Measurements from ENCODE around the gene SMPX. TPM values are rescaled to one million over a fixed set of nuclear protein-coding genes. Genes with fewer than 3 reads are reported as not detected.
A peak's percentile ranks its signal among the peaks of the same experiment; 100 is the strongest.

The SMPX gene
- total and polyA plus RNA-seq, 4 donors, result 0.09 to 0.10 TPM; not detected in 2

- Histone ChIP-seq H3K4me3 (ENCODE audit: low read depth in 1 of 3, low read length in 3 of 3) (no peak overlapping the region), H3K36me3 (ENCODE audit: control insufficient read depth in 4 of 4, insufficient read depth in 3 of 4, low read depth in 1 of 4, low read length in 3 of 4) (no peaks in the 10 kb centered on the region), H3K4me1 (ENCODE audit: control insufficient read depth in 4 of 4, insufficient read depth in 4 of 4, low read length in 3 of 4) (no peaks in the 10 kb centered on the region), H3K27ac (ENCODE audit: low read depth in 1 of 2, low read length in 2 of 2) (no peak overlapping the region), H3K27me3 (ENCODE audit: control insufficient read depth in 4 of 4, insufficient read depth in 4 of 4, low read length in 3 of 4) (no peaks in the 10 kb centered on the region), H3K9ac (ENCODE audit: low read depth in 1 of 2, low read length in 2 of 2) (no peak overlapping the region), H3K9me3 (ENCODE audit: control insufficient read depth in 4 of 4, low read length in 3 of 4) (no peaks in the 10 kb centered on the region)
- TF ChIP-seq RAD21 (IDR thresholded peaks at IDR 0.05) (no peak), GABPA (IDR thresholded peaks at IDR 0.05 in 1 of 2, conservative IDR thresholded peaks at IDR 0.05 in 1 of 2) (no peak), CTCF (IDR thresholded peaks at IDR 0.05; ENCODE audit: low read depth, low read length, missing input control) (no peak), HNF4G (IDR thresholded peaks at IDR 0.05) (no peak), RXRA (IDR thresholded peaks at IDR 0.05) (no peak), YY1 (IDR thresholded peaks at IDR 0.05) (no peak), ATF3 (IDR thresholded peaks at IDR 0.05) (no peak), HNF4A (conservative IDR thresholded peaks at IDR 0.05) (no peak), NR2F2 (IDR thresholded peaks at IDR 0.05) (no peak), MAX (IDR thresholded peaks at IDR 0.05) (no peak), FOXA1 (IDR thresholded peaks at IDR 0.05) (no peak)
- DNase-seq (ENCODE audit: low spot score), result no peak
- 94% methylated on average over 3 of the region's 3 CpGs for WGBS
These were observed 66.4 kb downstream of the SMPX start for GRCh38 chrX:21691512-21692018.

- no peak overlapping the region for H3K9ac ChIP-seq (ENCODE audit: low read depth in 1 of 2, low read length in 2 of 2)
- H3K9me3 ChIP-seq (ENCODE audit: control insufficient read depth in 4 of 4, low read length in 3 of 4), result no peaks in the 10 kb centered on the region
- peaks cover 0 to 1% (median 0%) of the 10 kb centered on the region in 4 donors for H3K4me1 ChIP-seq (ENCODE audit: control insufficient read depth in 4 of 4, insufficient read depth in 4 of 4, low read length in 3 of 4)
- H3K36me3 ChIP-seq (ENCODE audit: control insufficient read depth in 4 of 4, insufficient read depth in 3 of 4, low read depth in 1 of 4, low read length in 3 of 4), result no peaks in the 10 kb centered on the region
- WGBS, result 26% methylated on average over 1 of the region's 1 CpG
- no peaks in the 10 kb centered on the region for H3K27me3 ChIP-seq (ENCODE audit: control insufficient read depth in 4 of 4, insufficient read depth in 4 of 4, low read length in 3 of 4)
- no peak for TF ChIP-seq YY1 (IDR thresholded peaks at IDR 0.05)
- TF ChIP-seq RXRA (IDR thresholded peaks at IDR 0.05), result no peak
- TF ChIP-seq HNF4A (conservative IDR thresholded peaks at IDR 0.05), result peak; percentile 15 to 26
- TF ChIP-seq JUND (IDR thresholded peaks at IDR 0.05), result peak in 1 of 2 donors; percentile 17
- no peak for TF ChIP-seq MAX (IDR thresholded peaks at IDR 0.05)
- no peak for DNase-seq (ENCODE audit: low spot score)
- no peak overlapping the region for H3K27ac ChIP-seq (ENCODE audit: low read depth in 1 of 2, low read length in 2 of 2)
- no peak overlapping the region for H3K4me3 ChIP-seq (ENCODE audit: low read depth in 1 of 3, low read length in 3 of 3)
These were observed 74.0 kb downstream of the SMPX start for GRCh38 chrX:21683941-21684340.

- no peaks in the 10 kb centered on the region for H3K27me3 ChIP-seq (ENCODE audit: control insufficient read depth in 4 of 4, insufficient read depth in 4 of 4, low read length in 3 of 4)
- peaks cover 0 to 2% (median 0%) of the 10 kb centered on the region in 4 donors for H3K9me3 ChIP-seq (ENCODE audit: control insufficient read depth in 4 of 4, low read length in 3 of 4)
- DNase-seq (ENCODE audit: low spot score), result no peak
- 71% methylated on average over 4 of the region's 4 CpGs for WGBS
- H3K36me3 ChIP-seq (ENCODE audit: control insufficient read depth in 4 of 4, insufficient read depth in 3 of 4, low read depth in 1 of 4, low read length in 3 of 4), result no peaks in the 10 kb centered on the region
- no peak overlapping the region for H3K27ac ChIP-seq (ENCODE audit: low read depth in 1 of 2, low read length in 2 of 2)
- H3K4me3 ChIP-seq (ENCODE audit: low read depth in 1 of 3, low read length in 3 of 3), result no peak overlapping the region
- H3K9ac ChIP-seq (ENCODE audit: low read depth in 1 of 2, low read length in 2 of 2), result no peak overlapping the region
- no peaks in the 10 kb centered on the region for H3K4me1 ChIP-seq (ENCODE audit: control insufficient read depth in 4 of 4, insufficient read depth in 4 of 4, low read length in 3 of 4)
- TF ChIP-seq MAX (IDR thresholded peaks at IDR 0.05), result no peak
- no peak for TF ChIP-seq ATF3 (IDR thresholded peaks at IDR 0.05)
- no peak for TF ChIP-seq RAD21 (IDR thresholded peaks at IDR 0.05)
- TF ChIP-seq GABPA (IDR thresholded peaks at IDR 0.05 in 1 of 2, conservative IDR thresholded peaks at IDR 0.05 in 1 of 2), result no peak
- no peak for TF ChIP-seq ZBTB33 (IDR thresholded peaks at IDR 0.05)
- no peak for TF ChIP-seq FOXA1 (IDR thresholded peaks at IDR 0.05)
- TF ChIP-seq HNF4A (conservative IDR thresholded peaks at IDR 0.05), result no peak
- TF ChIP-seq CTCF (IDR thresholded peaks at IDR 0.05; ENCODE audit: low read depth, low read length, missing input control), result no peak
These were observed 79.8 kb downstream of the SMPX start for GRCh38 chrX:21678048-21678612.

Measured in liver (tissue), 9 donors.